Renal pelvis (tissue), 4 donors: ENCODE data around the gene DSCAM. TPM values are rescaled to one million over a fixed set of nuclear protein-coding genes. Genes with fewer than 3 reads are reported as not detected.

Source experiments
- DNase-seq: peaks from one replicate; pipeline ENCODE4 v3.0.0-alpha.2; 2013
- polyA plus RNA-seq, 3 donors: library from polyadenylated mRNA; unstranded; fragments of 120-200 nt; gene quantifications; one replicate each; pipeline ENCODE4 v1.2.1, GENCODE V29; 2013; ENCODE audit not compliant: insufficient read length in 3 of 3

Gene DSCAM
- polyA plus RNA-seq, 3 donors, result 0.07 to 0.13 (median 0.08) TPM

DNA sequence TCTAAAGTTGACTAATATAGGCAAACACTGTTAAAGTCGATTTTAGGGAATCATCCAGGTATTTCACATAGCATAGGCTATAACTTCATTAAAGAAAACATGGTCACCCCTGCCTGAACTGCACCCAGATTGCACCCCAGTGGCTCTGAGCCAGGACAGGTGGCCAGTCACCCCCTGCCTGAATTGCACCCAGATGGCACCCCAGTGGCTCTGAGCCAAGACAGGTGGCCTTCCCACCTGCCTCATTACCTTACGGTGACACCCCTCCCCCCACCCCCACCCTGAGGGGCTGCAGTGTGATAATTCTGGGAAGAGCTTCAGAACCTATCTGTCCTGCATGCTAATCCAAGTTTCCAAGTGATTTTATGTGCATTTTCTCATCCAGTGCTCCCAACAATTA lies 78.9 kb downstream of the DSCAM start:
- no peak for DNase-seq

GRCh38 chr21:40766381-40766780 lies 80.6 kb downstream of the DSCAM start:
- peak; percentile 14 for DNase-seq

GRCh38 chr21:40765811-40766210 lies 81.1 kb downstream of the DSCAM start:
- peak; percentile 10 for DNase-seq

DNA sequence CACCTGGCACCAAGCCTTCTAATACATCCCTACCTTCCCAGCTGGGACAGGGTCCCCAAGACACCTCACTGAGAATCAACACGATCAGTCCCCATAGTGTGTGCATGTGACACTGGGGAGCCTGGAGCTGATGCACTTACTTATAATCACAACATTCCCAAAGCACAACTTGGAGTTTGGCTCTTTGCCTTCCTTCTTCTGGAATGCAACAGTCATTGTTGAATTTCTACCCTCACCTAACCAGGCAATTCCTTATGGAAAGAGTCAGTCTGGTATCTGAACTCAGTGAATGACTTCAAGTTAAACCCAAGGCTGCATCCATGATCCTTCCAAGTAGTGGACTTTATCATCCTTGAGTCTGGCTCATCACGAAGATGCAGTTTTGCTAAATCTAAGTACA lies 86.1 kb downstream of the DSCAM start:
- no peak for DNase-seq

GRCh38 chr21:40759061-40759460 lies 87.9 kb downstream of the DSCAM start:
- DNase-seq, result no peak

- no peak for DNase-seq
Measured at GRCh38 chr21:40757366-40757765, 89.6 kb downstream of the DSCAM start.

GRCh38 chr21:40754466-40754865 lies 92.5 kb downstream of the DSCAM start:
- no peak for DNase-seq

DNA sequence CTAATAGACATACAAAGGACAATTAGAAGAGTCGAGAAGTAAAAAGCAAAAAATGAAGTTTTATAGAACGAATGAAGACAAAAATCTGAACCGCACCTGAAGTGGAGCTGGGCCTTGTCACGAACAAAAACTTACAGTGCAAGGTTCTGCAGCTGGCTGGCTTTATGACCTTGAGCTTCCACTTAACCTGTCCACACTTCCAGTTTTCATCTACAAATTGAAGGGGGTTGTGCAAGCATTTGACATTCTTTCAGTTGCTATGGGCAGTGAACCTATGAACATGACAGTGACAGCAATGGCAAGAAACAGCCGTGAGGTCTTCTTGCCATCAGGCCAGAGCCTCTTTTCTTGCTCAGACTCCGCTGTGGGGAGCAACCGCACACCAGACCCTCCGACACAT lies 93.2 kb downstream of the DSCAM start:
- DNase-seq, result no peak

- DNase-seq, result peak; percentile 45
Measured at GRCh38 chr21:40752125-40752524, 94.8 kb downstream of the DSCAM start.

DNA sequence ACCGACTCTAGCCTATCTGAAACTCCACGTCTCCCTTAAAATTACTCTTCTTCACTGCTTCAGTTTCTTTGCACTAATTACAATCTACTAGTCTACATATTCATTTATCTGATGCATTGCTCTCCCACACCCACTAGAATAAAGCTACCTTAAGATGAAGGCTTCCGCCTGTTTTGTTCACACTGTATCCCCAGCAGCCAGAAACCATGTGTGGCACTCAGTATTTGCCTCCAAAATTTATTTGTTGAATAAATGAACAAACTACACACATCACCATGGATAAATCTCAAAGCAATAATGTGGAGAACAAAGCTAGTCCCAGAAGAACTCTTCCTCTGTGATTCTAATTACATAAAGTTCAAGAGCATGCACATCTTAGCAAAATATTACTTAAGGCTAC lies 95.7 kb downstream of the DSCAM start:
- DNase-seq, result no peak

GRCh38 chr21:40736145-40736544 lies 110.8 kb downstream of the DSCAM start:
- DNase-seq, result no peak

GRCh38 chr21:40733024-40733397 lies 113.9 kb downstream of the DSCAM start:
- no peak for DNase-seq

- DNase-seq, result no peak
Measured at GRCh38 chr21:40732253-40733023, 114.5 kb downstream of the DSCAM start.

- no peak for DNase-seq
Measured at GRCh38 chr21:40731206-40731605, 115.8 kb downstream of the DSCAM start.

DNA sequence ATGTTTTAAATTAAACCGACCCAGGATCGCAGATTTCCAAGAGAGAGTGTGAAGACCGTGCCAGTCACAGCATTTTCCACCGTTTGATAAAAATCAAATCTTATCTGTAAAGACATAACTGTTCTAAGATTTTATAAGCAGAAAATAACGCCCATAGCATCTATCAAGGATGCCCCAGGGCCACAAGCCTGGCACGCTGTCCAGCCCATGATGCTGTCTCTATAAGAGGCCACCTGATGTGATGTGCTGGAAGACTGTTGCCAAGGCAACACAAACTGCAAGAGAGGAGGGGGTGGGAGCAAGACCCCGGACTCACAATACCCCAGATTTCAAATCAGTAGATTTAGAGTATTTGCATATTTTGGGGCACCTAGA lies 116.5 kb downstream of the DSCAM start:
- no peak for DNase-seq

GRCh38 chr21:40729761-40730425 lies 117.1 kb downstream of the DSCAM start:
- DNase-seq, result no peak

- DNase-seq, result no peak
Measured at GRCh38 chr21:40723966-40724365, 123.0 kb downstream of the DSCAM start.

DNA sequence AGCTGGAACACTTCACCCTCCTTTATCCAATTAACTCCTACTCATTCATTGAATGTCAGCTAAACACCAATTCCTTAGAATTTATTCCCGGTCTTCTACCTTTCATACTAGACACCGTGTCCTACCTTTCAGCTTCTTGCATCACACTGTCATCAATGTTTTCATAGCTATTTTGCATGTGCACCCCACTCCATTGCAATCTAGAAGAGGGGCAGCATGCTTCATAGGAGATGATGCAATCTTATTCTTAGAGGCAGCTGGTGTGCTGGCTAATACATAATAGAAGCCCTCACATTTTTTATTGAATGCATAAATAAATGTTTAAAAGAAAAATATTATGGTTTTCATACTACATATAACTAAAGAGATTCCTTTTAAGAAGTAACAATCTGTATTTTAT lies 123.6 kb downstream of the DSCAM start:
- DNase-seq, result no peak

GRCh38 chr21:40719615-40720014 lies 127.3 kb downstream of the DSCAM start:
- no peak for DNase-seq

DNA sequence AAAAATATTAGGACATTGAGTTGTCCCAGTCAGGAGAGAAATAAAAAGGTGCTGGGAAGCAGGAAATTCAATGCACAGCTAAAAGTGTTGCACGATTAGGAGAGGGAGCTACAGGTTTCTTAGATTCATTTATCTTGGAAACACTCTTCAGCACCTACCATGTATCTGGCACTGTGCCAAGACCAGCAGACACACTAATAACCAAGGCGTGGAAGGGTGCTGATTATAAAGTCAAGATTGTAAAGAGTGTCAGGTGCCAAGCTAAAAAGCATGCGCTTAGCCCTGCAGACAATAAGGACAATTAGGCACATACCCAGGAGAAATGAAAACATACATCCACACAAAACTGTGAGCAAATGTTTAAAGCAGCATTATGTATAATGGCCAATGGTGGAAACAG lies 129.9 kb downstream of the DSCAM start:
- no peak for DNase-seq

- no peak for DNase-seq
Measured at GRCh38 chr21:40714536-40714935, 132.4 kb downstream of the DSCAM start.

DNA sequence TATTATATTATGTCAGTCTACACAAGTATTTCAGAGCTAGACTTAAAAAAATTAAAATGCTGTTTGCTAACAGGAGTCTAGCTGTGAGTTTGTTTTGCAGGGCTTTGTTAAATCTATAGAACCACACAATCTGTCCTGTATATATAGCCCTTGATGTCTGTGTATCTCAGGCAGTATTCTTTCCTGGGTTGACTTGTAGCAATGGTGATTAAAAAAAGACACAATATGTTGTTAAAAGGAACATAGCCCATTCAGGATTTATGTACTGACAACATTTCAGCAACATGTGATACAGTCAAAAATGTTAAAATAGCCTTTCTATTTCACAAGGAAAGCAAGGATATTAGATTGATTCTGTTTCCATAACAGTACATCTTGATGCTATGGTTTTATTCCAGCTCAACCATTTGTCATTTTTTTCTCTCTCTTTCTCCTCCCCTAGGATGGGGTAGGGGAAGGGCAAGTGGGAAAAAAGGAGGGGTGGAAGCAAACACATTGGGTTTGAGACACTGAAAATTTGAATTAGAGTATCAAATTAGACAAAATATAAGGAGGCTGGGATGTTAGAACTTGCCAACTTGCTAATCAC lies 139.2 kb downstream of the DSCAM start:
- DNase-seq, result no peak
